NCI-H1930 (cell line): ENCODE results near the gene MTNR1B.

Experiments
- DNase-seq, 2 experiments: peaks; one replicate each; lab custom pipeline; 2025; lab: John Stamatoyannopoulos, UW

MTNR1B gene

GRCh38 chr11:92978271-92979111 is 9.0 kb downstream of the MTNR1B start:
- DNase-seq = no peak

- no peak for DNase-seq
Measured at GRCh38 chr11:92979176-92979575, 9.7 kb downstream of the MTNR1B start.

GRCh38 chr11:92980312-92980711 is 10.9 kb downstream of the MTNR1B start:
- no peak for DNase-seq

GRCh38 chr11:92981508-92982043 is 12.1 kb downstream of the MTNR1B start:
- DNase-seq = no peak

GRCh38 chr11:92986585-92986984 is 17.1 kb downstream of the MTNR1B start:
- no peak for DNase-seq

- no peak for DNase-seq
Measured at GRCh38 chr11:92993004-92993403, 23.6 kb downstream of the MTNR1B start.

- DNase-seq = no peak
Measured at GRCh38 chr11:93000511-93001476, 31.3 kb downstream of the MTNR1B start.

GRCh38 chr11:93001806-93002205 is 32.4 kb downstream of the MTNR1B start:
- DNase-seq = no peak

- no peak for DNase-seq
Measured at GRCh38 chr11:93002380-93002779, 32.9 kb downstream of the MTNR1B start.

GRCh38 chr11:93005239-93005638 is 35.8 kb downstream of the MTNR1B start:
- DNase-seq = no peak

GRCh38 chr11:93013646-93014045 is 44.2 kb downstream of the MTNR1B start:
- DNase-seq = no peak

- no peak for DNase-seq
Measured at GRCh38 chr11:93016595-93016994, 47.1 kb downstream of the MTNR1B start.

GRCh38 chr11:93017821-93018690 is 48.6 kb downstream of the MTNR1B start:
- DNase-seq = no peak

GRCh38 chr11:93020248-93021046 is 51.0 kb downstream of the MTNR1B start:
- DNase-seq = no peak

- no peak for DNase-seq
Measured at GRCh38 chr11:93024369-93024768, 54.9 kb downstream of the MTNR1B start.

- no peak for DNase-seq
Measured at GRCh38 chr11:93025558-93026255, 56.3 kb downstream of the MTNR1B start.

- DNase-seq = no peak
Measured at GRCh38 chr11:93028960-93029522, 59.6 kb downstream of the MTNR1B start.

- no peak for DNase-seq
Measured at GRCh38 chr11:93031386-93031785, 61.9 kb downstream of the MTNR1B start.
